Body of pancreas (tissue), 4 donors: Measurements from ENCODE around the gene GNAT3. TPM values are rescaled to one million over a fixed set of nuclear protein-coding genes. Genes with fewer than 3 reads are reported as not detected.

Source experiments
- ATAC-seq: fragments of 150-250 bp; one replicate; pipeline ENCODE4 v1.9.1; 2016
- DNase-seq, 4 donors: peaks; one replicate each; pipeline ENCODE4 v3.0.0-alpha.2; 2019
- H3K27ac ChIP-seq, 4 donors: fragments of 200-600 bp; sonication (generic); 1 replicate in 3 of 4; 2 replicates in 1 of 4; pipeline versions ENCODE4 v1.5.1 to v1.6.1; 2016 to 2019; ENCODE audit warnings: mild to moderate bottlenecking in 1 of 4, mixed read lengths in 1 of 4, moderate library complexity in 1 of 4
- H3K27me3 ChIP-seq, 2 donors: fragments of 200-600 bp; sonication (generic); one replicate each; pipeline ENCODE4 v1.6.0; 2016; ENCODE audit warnings: mild to moderate bottlenecking in 1 of 2
- H3K36me3 ChIP-seq, 2 donors: fragments of 200-600 bp; sonication (generic); replicated peaks in 1 of 2; 2 replicates each; pipeline ENCODE4 v1.5.1; 2016; ENCODE audit warnings: low read depth in 2 of 2; ENCODE audit not compliant: insufficient read depth in 1 of 2
- H3K4me1 ChIP-seq: fragments of 200-600 bp; sonication (generic); one replicate; pipeline ENCODE4 v1.6.0; 2016
- H3K4me3 ChIP-seq, 2 donors: fragments of 200-600 bp; sonication (generic); 1 replicate in 1 of 2; 2 replicates in 1 of 2; pipeline ENCODE4 v1.5.1; 2016 to 2019
- H3K9me3 ChIP-seq, 3 donors: fragments of 200-600 bp; sonication (generic); 1 replicate in 2 of 3; 2 replicates in 1 of 3; pipeline ENCODE4 v1.5.1; 2016
- CTCF ChIP-seq, 7 experiments: fragments of 450-650 bp in 4 of 7; fragments of 200-600 bp in 3 of 7; sonication (generic) in 3 of 7; IDR thresholded peaks; one replicate each; pipeline ENCODE4 v1.5.1; 2016 to 2019; ENCODE audit warnings: antibody characterized with exemption in 7 of 7
- POLR2A ChIP-seq, 3 donors: fragments of 450-650 bp; IDR thresholded peaks; one replicate each; pipeline ENCODE4 v1.6.1; 2016; ENCODE audit warnings: antibody characterized with exemption in 3 of 3, mild to moderate bottlenecking in 2 of 3
- WGBS, 2 donors: methylation state at CpG; one replicate each; pipeline ENCODE4 v1.1.5; 2017; 5-methylcytosine and 5-hydroxymethylcytosine counted together
- intact Hi-C: fragments of 100-400 bp; cut with DNase I; formaldehyde crosslinking; loops from one replicate; pipeline ENCODE4 v1.15.1; 2023
- total RNA-seq, 2 donors: library from RNA; depleted of rRNA; stranded (reverse); fragments of >200 nt; gene quantifications; one replicate each; pipeline ENCODE4 v1.1.0, GENCODE V29; 2016

Gene GNAT3
- total RNA-seq, 2 donors from 2014 or later: 0.26 TPM; not detected in 1

GRCh38 chr7:80491462-80491861, 20.4 kb downstream of the GNAT3 start:
- TF ChIP-seq CTCF (IDR thresholded peaks at IDR 0.05) (no peak), POLR2A (IDR thresholded peaks at IDR 0.05) (no peak)
- H3K4me1 ChIP-seq: no peaks in the 10 kb centered on the region
- 67 to 79% methylated on average over 4 of the region's 4 CpGs for WGBS, 2 donors

GRCh38 chr7:80488851-80489370, 23.0 kb downstream of the GNAT3 start:
- no peak overlapping the region for H3K27ac ChIP-seq
- DNase-seq: no peak
- H3K4me1 ChIP-seq: no peaks in the 10 kb centered on the region
- H3K4me3 ChIP-seq: no peak overlapping the region
- TF ChIP-seq CTCF (IDR thresholded peaks at IDR 0.05): no peak
- TF ChIP-seq POLR2A (IDR thresholded peaks at IDR 0.05): no peak
- 63 to 72% methylated on average over 5 of the region's 5 CpGs for WGBS, 2 donors
- H3K27me3 ChIP-seq: no peaks in the 10 kb centered on the region
- H3K9me3 ChIP-seq: no peaks in the 10 kb centered on the region
- intact Hi-C loops: no loop called here
- H3K36me3 ChIP-seq: no peaks in the 10 kb centered on the region
- no peak for ATAC-seq

More at GRCh38 chr7:80491462-80491861, 20.4 kb downstream of the GNAT3 start:
- no peaks in the 10 kb centered on the region for H3K27me3 ChIP-seq
- DNase-seq: no peak
- no peak overlapping the region for H3K27ac ChIP-seq
- no peak for ATAC-seq
- intact Hi-C loops: no loop called here
- no peaks in the 10 kb centered on the region for H3K36me3 ChIP-seq
- no peak overlapping the region for H3K4me3 ChIP-seq
- no peaks in the 10 kb centered on the region for H3K9me3 ChIP-seq

- DNase-seq: no peak
- ATAC-seq: no peak
- Histone ChIP-seq H3K36me3 (no peaks in the 10 kb centered on the region), H3K4me3 (no peak overlapping the region), H3K9me3 (no peaks in the 10 kb centered on the region), H3K27me3 (no peaks in the 10 kb centered on the region), H3K4me1 (no peaks in the 10 kb centered on the region), H3K27ac (no peak overlapping the region)
- TF ChIP-seq CTCF (IDR thresholded peaks at IDR 0.05) (no peak), POLR2A (IDR thresholded peaks at IDR 0.05) (no peak)
- intact Hi-C loops: no loop called here
Observed at GRCh38 chr7:80488406-80488805, 23.5 kb downstream of the GNAT3 start.

DNA sequence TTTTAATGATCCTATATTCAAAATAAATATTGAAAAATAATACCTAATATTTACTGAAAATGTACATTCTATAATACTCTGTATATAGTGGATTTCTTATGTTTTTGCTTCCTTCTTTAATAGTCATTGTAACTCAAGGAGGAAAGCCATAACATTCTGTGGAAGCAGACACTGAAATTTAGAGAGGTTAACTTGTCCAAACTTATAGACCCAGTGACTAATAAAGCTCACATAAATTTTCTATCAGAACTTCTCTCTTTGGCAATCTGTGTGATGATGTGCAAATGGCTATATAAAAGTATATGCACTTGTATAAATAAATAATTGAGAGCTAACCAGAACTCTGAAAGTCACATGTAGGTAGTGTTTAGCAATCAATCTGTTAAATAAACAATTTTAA, 26.1 kb downstream of the GNAT3 start:
- Histone ChIP-seq H3K4me1 (no peaks in the 10 kb centered on the region), H3K4me3 (no peak overlapping the region), H3K9me3 (no peaks in the 10 kb centered on the region), H3K27ac (no peak overlapping the region), H3K27me3 (no peaks in the 10 kb centered on the region), H3K36me3 (no peaks in the 10 kb centered on the region)
- DNase-seq: no peak
- ATAC-seq: no peak
- intact Hi-C loops: no loop called here
- TF ChIP-seq POLR2A (IDR thresholded peaks at IDR 0.05): no peak
- no peak for TF ChIP-seq CTCF (IDR thresholded peaks at IDR 0.05)

- intact Hi-C loops: no loop called here
- TF ChIP-seq CTCF (IDR thresholded peaks at IDR 0.05) (no peak), POLR2A (IDR thresholded peaks at IDR 0.05) (no peak)
- no peak overlapping the region for H3K4me3 ChIP-seq
- H3K27me3 ChIP-seq: no peaks in the 10 kb centered on the region
- WGBS, 2 donors: 95 to 96% methylated on average over 3 of the region's 3 CpGs
- no peaks in the 10 kb centered on the region for H3K4me1 ChIP-seq
- no peaks in the 10 kb centered on the region for H3K36me3 ChIP-seq
- no peaks in the 10 kb centered on the region for H3K9me3 ChIP-seq
- no peak overlapping the region for H3K27ac ChIP-seq
- ATAC-seq (no peak), DNase-seq (no peak)
Observed at GRCh38 chr7:80482950-80483349, 28.9 kb downstream of the GNAT3 start.
